ENCODE measurements around the gene CHAF1A.
A peak's percentile ranks its signal among the peaks of the same experiment; 100 is the strongest.

Gene CHAF1A

GRCh38 chr19:4362101-4362828, 40.2 kb upstream of the CHAF1A start:
- in situ Hi-C loops (cut with MboI; ENCODE audit: low sequenced_read_pairs, unreplicated experiment) = no loop called here
- DNase-seq (ENCODE audit: low spot score) = no peak
- no peak for TF ChIP-seq CTCF (IDR thresholded peaks at IDR 0.05; ENCODE audit: borderline replicate concordance, control extremely low read depth, extremely low read depth, insufficient read depth, missing control alignments)

DNA sequence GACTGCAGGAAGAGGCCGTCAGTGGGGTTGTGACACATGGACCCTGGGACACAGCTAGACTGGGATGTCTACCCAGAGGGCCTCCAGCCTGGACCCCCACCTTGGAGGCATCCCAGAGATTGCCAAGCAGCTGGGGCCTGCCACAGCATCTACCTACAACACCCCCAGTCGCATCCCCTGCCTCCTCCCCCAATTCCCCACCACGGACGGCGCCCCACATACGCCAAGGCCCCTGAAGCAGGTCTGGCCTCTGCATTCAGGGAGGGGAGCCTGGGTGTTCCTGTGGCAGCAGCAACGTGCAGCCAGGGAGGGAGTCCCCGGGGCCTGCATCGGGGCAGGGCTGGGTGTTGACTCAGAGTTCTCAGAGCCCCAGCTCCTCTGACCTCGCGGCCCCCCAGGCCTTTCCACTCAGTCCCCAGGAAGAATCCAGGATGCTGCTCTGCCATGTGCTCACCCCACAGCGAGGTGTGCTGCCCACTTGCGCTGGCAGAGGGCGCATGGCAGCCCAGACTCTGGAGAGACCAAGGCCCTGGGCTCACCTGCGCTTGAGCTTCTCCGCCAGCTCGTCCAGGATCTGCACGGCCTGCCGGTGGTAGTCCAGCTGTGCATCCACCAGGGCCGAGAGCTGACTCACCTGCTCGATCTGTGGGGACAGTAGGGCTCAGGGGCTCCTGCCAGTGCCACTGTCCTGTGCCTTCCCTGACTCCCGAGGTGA, 39.5 kb upstream of the CHAF1A start:
- DNase-seq (ENCODE audit: low spot score) = peak; percentile 38
- in situ Hi-C loops (cut with MboI; ENCODE audit: low sequenced_read_pairs, unreplicated experiment) = no loop called here
- no peak for TF ChIP-seq CTCF (IDR thresholded peaks at IDR 0.05; ENCODE audit: borderline replicate concordance, control extremely low read depth, extremely low read depth, insufficient read depth, missing control alignments)

DNA sequence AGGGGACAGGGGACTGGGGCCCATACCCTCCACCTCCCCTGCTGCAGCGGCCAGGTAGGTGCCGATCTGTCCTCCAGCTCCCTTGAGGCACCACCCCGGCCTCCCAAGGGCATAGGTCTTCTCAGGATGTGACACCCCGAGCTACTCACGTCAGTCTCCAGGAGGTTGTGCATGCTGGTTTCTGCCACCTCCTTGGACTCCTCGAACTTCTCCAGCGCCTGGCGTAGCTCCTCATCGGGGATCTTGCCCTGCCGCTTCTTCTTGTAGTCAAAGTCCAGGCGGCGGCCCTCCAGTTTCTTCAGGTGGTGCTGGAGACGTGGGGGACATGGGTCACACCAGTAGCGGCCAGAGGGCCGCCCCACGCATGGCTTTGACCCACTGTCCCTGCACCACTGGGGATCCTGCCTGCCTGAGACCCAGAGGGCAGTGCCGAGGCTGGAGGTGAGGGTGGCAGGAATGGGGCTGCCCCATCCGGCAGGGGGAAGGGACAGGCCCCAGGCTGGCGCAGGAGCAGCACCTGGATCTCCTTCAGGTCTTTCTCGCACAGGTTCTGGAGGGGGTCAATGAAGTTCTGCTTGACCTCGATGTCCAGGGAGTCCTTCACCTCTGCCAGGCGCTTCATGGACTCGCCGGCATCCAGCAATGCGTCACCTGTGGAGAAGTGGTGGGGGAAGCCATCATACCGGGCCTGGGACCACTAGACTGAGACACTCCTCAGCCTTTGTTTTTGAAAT, 38.7 kb upstream of the CHAF1A start:
- no peak for DNase-seq (ENCODE audit: low spot score)
- in situ Hi-C loops (cut with MboI; ENCODE audit: low sequenced_read_pairs, unreplicated experiment) = no loop called here
- no peak for TF ChIP-seq CTCF (IDR thresholded peaks at IDR 0.05; ENCODE audit: borderline replicate concordance, control extremely low read depth, extremely low read depth, insufficient read depth, missing control alignments)

DNA sequence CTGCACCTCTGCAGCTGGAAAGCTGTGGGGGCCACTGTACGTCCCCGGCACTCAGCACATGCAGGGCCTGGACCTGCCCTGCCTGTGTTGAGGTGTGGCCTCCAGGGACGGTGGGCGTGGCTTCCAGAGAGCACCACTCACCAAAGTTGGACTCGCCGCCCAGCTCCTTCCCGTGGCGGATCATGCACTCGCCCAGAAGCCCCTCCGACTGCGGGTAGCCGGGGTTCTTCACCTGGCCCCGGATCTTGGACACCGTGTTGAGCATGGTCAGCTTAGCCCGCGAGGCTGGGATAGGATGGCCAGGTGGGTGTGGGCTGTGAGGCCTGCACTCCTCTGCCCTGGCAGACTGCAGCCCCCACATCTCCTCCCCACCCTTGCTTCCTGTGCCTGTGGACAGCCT, 37.1 kb upstream of the CHAF1A start:
- in situ Hi-C loops (cut with MboI; ENCODE audit: low sequenced_read_pairs, unreplicated experiment) = no loop called here
- no peak for DNase-seq (ENCODE audit: low spot score)
- TF ChIP-seq CTCF (IDR thresholded peaks at IDR 0.05; ENCODE audit: borderline replicate concordance, control extremely low read depth, extremely low read depth, insufficient read depth, missing control alignments) = no peak

- DNase-seq (ENCODE audit: low spot score) = no peak
- in situ Hi-C loops (cut with MboI; ENCODE audit: low sequenced_read_pairs, unreplicated experiment) = no loop called here
- no peak for TF ChIP-seq CTCF (IDR thresholded peaks at IDR 0.05; ENCODE audit: borderline replicate concordance, control extremely low read depth, extremely low read depth, insufficient read depth, missing control alignments)
These were observed 36.4 kb upstream of the CHAF1A start for GRCh38 chr19:4365791-4366665.
